ENCODE data around the gene CCSER2. TPM values are rescaled to one million over a fixed set of nuclear protein-coding genes. Genes with fewer than 3 reads are reported as not detected.

CCSER2 gene
- polyA plus RNA-seq, 3 donors, result 30.9 to 34.3 (median 31.6) TPM

GRCh38 chr10:84567133-84567532 lies 238.7 kb downstream of the CCSER2 start:
- DNase-seq (ENCODE audit: low read depth in 3 of 3, low spot score in 2 of 3), result no peak

Other genes with a start within 250 kb of the CCSER2 start
- gene GHITM, start 189.1 kb upstream of the CCSER2 start, polyA plus RNA-seq (ENCODE audit: insufficient read length in 3 of 3), result 100 to 1,000 TPM; 186 to 196 (median 195) TPM
- gene GPR15LG, start 154.8 kb upstream of the CCSER2 start, polyA plus RNA-seq (ENCODE audit: insufficient read length in 3 of 3), result under 1 TPM in 2 of 3 donors, not detected in 1; 0.36 to 0.76 TPM
- under 1 TPM; 0.53 to 0.72 (median 0.54) TPM for gene CDHR1, start 134.1 kb upstream of the CCSER2 start, polyA plus RNA-seq (ENCODE audit: insufficient read length in 3 of 3)
- not detected for gene LRIT2, start 103.0 kb upstream of the CCSER2 start, polyA plus RNA-seq (ENCODE audit: insufficient read length in 3 of 3)
- gene LRIT1, start 87.0 kb upstream of the CCSER2 start, polyA plus RNA-seq (ENCODE audit: insufficient read length in 3 of 3), result not detected
- not detected for gene RGR, start 83.5 kb upstream of the CCSER2 start, polyA plus RNA-seq (ENCODE audit: insufficient read length in 3 of 3)